HG02943 (cell line): ENCODE measurements around the gene COPA.
A peak's percentile ranks its signal among the peaks of the same experiment; 100 is the strongest.
"Not testable (repeated sequence)": the region's sequence is repeated elsewhere in the genome, so short reads cannot be mapped to it uniquely, and the experiment has no call there.

Experiments
- ATAC-seq: cut with Tn5 transposase; IDR thresholded peaks from one replicate; pipeline ENCODE4 v1.9.1; 2021; ENCODE audit warnings: mild to moderate bottlenecking, low read depth, moderate library complexity; ENCODE audit not compliant: unreplicated experiment

COPA gene

GRCh38 chr1:160338580-160338979, 4.5 kb downstream of the COPA start:
- no peak for ATAC-seq

GRCh38 chr1:160332516-160332915, 10.5 kb downstream of the COPA start:
- no peak for ATAC-seq

- ATAC-seq, result no peak
Observed at GRCh38 chr1:160330119-160330518, 12.9 kb downstream of the COPA start.

GRCh38 chr1:160328184-160328583, 14.9 kb downstream of the COPA start:
- no peak for ATAC-seq

GRCh38 chr1:160326418-160326817, 16.6 kb downstream of the COPA start:
- ATAC-seq, result no peak

GRCh38 chr1:160325252-160325651, 17.8 kb downstream of the COPA start:
- no peak for ATAC-seq

- no peak for ATAC-seq
Observed at GRCh38 chr1:160322831-160323230, 20.2 kb downstream of the COPA start.

- no peak for ATAC-seq
Observed at GRCh38 chr1:160315359-160315758, 27.7 kb downstream of the COPA start.

GRCh38 chr1:160309571-160309970, 33.5 kb downstream of the COPA start:
- no peak for ATAC-seq

GRCh38 chr1:160309185-160309557, 33.9 kb downstream of the COPA start:
- ATAC-seq, result no peak

GRCh38 chr1:160308451-160309184, 34.4 kb downstream of the COPA start:
- ATAC-seq, result no peak

GRCh38 chr1:160307118-160307791, 35.8 kb downstream of the COPA start:
- ATAC-seq, result no peak

- ATAC-seq, result no peak
Observed at GRCh38 chr1:160300173-160300572, 42.9 kb downstream of the COPA start.

- ATAC-seq, result no peak
Observed at GRCh38 chr1:160296036-160296435, 47.0 kb downstream of the COPA start.

GRCh38 chr1:160293020-160293968, 49.8 kb downstream of the COPA start:
- ATAC-seq, result no peak

- ATAC-seq, result no peak
Observed at GRCh38 chr1:160291248-160292220, 51.5 kb downstream of the COPA start.

GRCh38 chr1:160287769-160288168, 55.3 kb downstream of the COPA start:
- not testable (repeated sequence) for ATAC-seq

- ATAC-seq, result no peak
Observed at GRCh38 chr1:160285506-160285905, 57.5 kb downstream of the COPA start.

- ATAC-seq, result peak; percentile 96
Observed at GRCh38 chr1:160284782-160285344, 58.2 kb downstream of the COPA start, which contains the start of gene PEX19. Gene PEX19, minus strand, starts transcription at chr1:160285133. Its CDS starts 9 bp downstream, at chr1:160285124.
